ENCODE data around the gene STEAP2.

STEAP2 gene

DNA sequence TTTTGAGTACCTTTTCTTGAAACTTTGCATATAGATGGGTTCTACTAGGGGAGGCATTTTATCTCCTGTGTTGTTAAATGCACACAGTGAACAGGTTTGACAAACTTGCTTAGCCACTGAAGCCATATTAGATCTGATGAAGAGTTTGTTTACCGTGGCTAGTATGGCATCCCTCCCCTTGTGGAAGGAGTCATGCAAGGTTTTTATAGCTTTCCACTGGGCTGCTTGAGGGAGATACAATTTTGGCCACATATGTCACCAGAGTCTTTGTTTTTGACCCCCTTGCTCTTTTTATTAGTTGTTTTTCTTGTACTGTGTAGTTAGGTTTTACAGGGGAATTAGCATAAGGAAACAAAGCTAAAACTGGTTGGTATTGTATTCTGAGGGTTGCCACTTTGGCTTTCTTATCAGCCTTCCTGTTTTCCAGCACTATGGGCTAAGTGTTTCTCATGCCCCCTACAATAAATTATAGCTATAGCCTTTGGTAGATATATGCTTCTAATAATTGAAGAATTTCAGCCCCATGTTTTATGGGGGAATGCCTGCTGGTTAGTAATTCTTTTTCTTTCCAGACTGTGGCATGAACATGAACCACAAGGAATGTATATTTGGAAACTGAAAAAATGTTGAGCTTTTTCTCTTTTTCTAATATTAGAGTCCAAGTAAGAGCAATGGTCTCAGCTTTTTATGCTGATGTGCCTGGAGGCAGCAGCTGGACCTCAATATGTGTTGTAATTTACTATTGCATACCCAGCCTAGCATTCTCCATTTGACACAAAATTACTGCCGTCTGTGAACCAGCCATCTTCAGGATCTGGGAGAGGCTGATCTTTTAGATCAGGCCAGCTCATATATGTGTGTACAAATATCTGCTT is 18.4 kb upstream of the STEAP2 start:
- DNase-seq (ENCODE audit: low read depth): no peak

DNA sequence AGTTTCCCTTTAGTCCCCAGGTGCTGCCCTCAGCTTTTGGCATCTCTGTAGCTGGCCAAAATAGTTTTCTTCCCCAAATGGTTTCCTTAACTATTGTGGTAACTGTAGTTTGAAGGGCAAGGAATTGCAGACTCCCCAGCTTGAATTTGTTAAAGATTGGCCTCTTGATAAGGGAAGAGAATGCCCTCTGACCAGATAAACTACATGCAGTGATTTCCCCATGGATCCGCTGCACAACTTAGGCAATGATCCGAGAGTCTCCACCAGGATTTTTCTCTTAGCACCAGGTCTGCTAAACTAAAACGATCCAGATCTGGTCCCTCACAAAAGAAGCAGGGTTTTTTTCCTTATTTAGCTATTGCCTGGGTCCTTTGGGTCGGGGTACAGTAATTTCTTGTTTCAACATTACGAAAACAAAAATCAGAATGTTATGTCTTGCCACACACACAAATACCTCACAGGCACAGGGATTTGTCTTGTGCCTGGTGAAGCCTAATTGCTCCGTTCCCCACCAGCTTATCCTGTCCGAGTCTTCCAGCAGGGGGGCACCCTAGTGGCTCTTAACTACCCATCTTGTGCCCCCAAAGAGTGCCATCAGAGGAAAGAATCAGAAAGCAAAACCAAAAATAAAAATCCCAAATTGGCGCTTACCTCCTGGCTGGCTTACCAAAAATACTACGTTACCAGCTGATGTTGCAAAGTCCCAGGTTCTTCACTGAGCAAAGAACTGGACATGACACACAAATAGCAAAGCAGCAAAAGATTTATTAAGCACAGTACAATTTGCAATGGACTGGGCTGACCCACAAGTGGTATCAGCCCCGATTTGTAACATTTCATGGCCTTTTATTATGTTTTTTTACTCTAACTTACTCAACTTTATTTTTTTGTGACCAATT is 16.4 kb upstream of the STEAP2 start:
- DNase-seq (ENCODE audit: low read depth): no peak

DNA sequence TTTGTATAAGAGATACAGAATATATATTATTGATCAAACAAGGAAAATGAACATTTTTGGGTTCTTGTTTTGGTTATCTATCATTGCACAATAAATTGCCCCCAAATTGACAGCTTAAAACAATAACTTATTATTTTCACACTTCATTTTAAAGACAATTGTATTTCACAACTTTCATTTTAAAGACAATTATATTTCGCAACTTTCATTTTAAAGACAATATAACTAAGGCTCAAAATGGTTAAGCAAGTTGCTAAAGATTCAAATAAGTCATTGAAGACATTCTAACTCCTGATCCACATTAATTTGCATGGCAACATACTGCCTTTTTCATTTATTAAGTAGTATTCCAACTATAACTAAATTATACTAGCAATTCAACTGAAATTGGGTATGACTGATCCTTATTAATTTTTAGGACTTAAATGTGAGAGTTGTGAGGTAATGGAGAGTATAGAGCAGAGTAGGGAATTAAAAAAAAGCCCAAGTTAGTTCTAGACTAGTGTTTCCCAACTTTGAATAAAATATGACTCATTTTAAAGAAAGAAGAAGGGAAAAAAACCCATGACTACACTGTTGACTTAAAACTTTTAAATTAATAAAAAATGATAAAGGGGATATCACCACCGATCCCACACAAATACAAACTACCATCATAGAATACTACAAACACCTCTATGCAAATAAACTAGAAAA is 9.9 kb upstream of the STEAP2 start:
- no peak for DNase-seq (ENCODE audit: low read depth)

- no peak for DNase-seq (ENCODE audit: low read depth)
Observed at GRCh38 chr7:90207956-90208355, 3.6 kb upstream of the STEAP2 start.

DNA sequence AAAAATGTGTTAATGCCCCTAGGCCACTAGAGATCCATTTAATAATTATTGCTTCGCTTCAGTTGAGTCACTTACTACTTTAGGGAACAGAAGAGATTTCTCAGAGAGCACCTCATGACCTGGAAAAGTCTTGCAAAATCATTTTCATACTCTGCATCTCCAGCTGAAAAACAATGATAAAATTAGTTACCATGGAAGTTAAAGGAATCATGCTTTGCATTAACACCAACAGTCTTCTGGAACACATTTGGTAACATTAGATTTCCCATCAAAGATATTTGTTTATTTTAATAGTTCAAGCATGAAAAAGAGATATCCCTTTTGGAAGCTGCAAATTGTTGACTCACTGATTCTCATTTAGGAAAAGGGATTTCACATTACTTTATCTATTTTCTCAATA is 1.8 kb upstream of the STEAP2 start:
- no peak for DNase-seq (ENCODE audit: low read depth)

DNA sequence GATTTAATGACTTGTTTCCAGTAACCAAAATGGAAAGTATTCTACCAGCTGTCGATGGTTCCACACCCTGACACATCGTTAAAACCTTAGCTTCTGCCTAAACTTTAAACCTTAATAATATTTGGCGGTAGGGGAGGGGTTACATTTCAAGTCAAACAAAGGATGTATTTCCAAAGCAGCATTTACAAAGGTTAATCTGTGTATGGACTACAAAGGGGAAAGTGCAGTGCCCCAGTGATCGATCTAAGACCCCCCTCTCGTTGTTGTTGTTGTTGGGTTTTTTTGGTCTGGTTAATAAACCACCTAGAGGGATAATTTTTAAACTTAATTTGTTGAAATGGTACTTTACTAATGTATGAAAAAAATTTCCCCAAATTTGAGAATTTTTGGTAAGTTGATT is 1.1 kb upstream of the STEAP2 start:
- DNase-seq (ENCODE audit: low read depth): no peak

GRCh38 chr7:90210981-90211380 is 559 bp upstream of the STEAP2 start:
- no peak for DNase-seq (ENCODE audit: low read depth)

- DNase-seq (ENCODE audit: low read depth): no peak
Observed at GRCh38 chr7:90212149-90212495, 582 bp downstream of the STEAP2 start.

DNA sequence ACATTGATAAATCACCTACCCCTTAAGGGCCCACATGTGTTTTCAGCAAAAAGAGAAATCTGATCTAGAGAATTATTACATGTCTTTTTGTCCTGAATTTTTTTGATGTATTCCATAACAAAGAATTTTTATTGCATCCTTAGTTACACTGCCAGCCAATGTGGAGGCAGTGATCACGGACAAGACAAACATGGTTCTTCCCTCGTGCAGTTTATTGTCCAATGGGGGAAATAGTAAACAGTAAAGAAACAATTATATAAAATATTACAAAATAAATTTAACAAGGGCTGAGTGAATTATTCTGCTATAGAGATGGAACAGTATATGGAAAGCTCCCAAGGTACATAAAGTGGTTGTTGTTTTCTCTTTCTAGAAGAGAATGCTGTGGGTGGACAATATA is 2.0 kb downstream of the STEAP2 start:
- DNase-seq (ENCODE audit: low read depth): no peak

- no peak for DNase-seq (ENCODE audit: low read depth)
Observed at GRCh38 chr7:90216080-90216674, 4.6 kb downstream of the STEAP2 start.

DNA sequence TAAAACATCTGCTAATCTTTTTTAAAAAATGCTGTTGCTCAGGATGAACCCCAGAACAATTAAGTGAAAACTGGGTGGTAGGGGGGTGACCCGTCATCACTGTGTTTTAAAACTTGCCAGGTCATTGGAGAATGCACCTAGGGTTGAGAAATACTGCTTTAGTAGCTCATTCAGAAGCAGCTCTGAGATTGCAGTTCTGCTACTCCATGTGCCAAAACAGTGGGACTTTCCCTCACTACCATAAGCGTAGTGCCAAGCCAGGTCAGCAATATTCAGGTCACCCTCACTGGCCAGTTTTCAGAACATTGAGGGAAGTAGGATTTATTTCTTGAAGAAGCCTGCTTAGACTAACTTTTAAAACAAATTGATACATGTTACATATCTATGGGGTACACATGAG is 5.2 kb downstream of the STEAP2 start:
- DNase-seq (ENCODE audit: low read depth): no peak

DNA sequence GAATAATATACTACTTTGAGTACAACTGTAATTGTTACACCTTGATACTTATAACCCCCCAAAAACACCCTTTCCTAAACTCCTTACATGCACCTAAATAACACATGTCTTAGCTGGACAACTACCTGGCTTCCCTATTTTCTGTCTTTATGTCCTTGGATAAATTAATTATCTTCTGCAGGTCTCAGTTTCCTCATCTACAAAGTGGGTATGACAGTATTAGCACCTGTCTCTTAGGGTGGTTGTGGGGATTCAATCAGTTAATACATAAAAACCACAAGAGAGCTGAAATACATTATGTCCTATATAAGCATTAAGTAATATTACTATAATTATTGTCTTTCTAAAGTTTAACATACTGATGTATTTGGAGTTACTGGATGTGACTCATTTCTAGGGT is 10.8 kb downstream of the STEAP2 start:
- no peak for DNase-seq (ENCODE audit: low read depth)

DNA sequence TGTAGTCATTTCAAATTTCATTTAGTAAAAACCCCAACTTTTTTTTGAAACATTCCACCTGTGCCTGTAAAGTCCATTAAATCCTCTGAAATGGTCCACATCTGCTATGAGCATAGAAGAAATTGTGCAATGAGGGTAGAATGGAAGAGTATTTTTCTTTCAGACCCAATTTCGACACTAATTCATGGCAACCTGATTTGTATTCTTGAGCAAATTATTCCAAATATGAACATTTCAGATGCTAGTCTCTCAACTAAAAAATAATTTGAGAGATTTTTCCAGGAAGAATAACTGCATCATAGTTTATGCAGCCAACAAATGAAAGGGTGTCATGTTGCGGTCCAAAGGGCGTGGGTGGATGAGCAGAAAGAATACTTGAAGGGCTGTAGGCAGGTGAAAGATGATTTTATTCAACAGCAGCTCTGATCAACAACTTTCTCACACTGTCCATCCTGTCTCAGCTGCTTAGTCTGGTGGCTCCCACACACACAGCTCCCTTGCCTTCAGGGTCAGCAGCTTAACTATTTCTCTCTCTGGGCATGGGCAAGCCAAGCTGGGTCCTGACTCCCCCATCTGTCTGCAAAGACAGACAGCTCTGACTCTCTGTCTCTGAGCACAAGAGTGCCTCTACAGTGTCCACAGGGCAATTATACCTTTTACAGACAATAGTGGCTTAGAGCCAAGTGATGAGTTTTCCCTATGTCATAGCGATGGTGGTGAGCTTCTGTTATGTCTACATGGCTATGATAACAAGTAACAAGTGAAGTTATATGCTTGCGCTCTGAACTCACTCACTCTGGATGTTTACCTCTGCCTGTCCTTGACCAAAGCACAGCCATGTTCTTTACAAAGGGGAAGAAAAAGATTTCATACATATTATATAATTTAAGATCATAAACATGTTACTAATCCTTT is 11.5 kb downstream of the STEAP2 start:
- DNase-seq (ENCODE audit: low read depth): no peak

GRCh38 chr7:90224195-90224594 is 12.7 kb downstream of the STEAP2 start:
- DNase-seq (ENCODE audit: low read depth): no peak

DNA sequence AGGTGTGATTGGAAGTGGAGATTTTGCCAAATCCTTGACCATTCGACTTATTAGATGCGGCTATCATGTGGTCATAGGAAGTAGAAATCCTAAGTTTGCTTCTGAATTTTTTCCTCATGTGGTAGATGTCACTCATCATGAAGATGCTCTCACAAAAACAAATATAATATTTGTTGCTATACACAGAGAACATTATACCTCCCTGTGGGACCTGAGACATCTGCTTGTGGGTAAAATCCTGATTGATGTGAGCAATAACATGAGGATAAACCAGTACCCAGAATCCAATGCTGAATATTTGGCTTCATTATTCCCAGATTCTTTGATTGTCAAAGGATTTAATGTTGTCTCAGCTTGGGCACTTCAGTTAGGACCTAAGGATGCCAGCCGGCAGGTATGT is 13.6 kb downstream of the STEAP2 start:
- DNase-seq (ENCODE audit: low read depth): no peak

DNA sequence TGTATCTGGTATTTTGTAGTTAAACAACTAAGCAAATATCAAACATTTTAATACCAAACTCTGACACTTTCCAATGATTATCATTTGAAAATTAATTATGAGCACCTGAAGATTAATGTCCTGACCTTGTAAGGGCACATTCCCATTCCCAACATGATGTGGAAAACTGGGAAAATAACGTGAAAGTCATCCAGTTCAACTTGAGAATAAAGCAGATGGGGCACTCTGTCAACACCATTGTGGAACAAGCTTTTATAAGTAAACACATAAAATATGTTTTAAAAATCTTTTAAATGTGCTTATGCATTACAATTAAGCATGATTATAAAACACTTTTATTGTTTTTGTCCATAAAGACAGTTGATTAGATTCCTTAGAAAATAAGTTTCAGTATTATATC is 14.1 kb downstream of the STEAP2 start:
- DNase-seq (ENCODE audit: low read depth): no peak

DNA sequence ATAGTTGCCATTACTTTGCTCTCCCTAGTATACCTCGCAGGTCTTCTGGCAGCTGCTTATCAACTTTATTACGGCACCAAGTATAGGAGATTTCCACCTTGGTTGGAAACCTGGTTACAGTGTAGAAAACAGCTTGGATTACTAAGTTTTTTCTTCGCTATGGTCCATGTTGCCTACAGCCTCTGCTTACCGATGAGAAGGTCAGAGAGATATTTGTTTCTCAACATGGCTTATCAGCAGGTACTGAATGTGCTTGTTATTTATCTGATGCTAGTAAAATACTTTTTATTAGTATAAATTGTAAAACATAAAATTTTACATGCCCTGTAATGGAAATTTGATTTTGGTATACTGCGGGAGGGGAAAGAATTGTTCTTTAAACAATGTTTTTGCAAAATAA is 15.7 kb downstream of the STEAP2 start:
- DNase-seq (ENCODE audit: low read depth): no peak

DNA sequence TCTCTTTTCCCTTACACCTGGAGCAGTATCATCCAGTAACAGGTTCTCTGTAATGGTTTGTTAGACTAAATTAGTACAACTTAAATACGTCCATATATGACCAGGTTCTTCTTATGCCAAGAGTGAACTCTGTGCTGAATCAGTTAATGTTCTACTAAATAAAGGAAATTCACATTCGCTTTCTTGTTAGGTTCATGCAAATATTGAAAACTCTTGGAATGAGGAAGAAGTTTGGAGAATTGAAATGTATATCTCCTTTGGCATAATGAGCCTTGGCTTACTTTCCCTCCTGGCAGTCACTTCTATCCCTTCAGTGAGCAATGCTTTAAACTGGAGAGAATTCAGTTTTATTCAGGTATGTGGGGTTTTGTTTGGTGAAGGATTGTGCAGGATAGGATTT is 18.1 kb downstream of the STEAP2 start:
- no peak for DNase-seq (ENCODE audit: low read depth)

DNA sequence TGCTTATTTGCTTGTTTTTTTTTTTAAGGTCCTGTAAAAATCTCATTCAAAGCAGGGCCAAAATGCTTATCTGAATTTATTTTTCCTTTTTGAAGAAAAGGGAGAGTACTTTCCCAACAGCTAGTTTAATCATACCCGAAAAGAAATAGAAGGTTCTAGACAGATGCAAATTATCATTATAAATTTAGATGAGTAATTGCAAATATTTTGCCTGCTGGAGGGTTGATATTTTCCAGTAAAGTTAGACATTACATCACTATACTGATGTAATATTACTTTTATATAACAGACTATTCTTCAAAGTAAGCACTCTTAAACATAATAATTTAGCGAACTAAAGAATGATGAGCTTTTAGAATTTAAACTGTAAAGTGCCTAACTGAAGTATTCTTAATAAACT is 19.3 kb downstream of the STEAP2 start:
- no peak for DNase-seq (ENCODE audit: low read depth)

DNA sequence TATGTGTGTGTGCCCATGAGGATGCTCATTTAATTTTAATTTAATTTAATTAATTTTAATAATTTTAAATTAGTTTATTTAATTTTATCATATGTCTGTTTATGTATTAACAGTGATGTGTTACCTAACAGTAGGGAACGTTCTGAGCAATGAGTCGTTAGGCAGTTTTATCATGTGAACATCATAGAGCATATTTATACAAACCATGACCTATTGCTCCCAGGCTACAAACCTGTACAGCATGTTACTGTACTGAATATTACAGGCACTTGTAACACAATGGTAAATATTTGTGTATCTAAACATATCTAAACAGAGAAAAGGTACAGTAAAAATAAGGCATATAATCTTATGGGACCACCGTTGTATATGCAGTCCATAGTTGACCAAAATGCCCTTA is 19.8 kb downstream of the STEAP2 start:
- no peak for DNase-seq (ENCODE audit: low read depth)

DNA sequence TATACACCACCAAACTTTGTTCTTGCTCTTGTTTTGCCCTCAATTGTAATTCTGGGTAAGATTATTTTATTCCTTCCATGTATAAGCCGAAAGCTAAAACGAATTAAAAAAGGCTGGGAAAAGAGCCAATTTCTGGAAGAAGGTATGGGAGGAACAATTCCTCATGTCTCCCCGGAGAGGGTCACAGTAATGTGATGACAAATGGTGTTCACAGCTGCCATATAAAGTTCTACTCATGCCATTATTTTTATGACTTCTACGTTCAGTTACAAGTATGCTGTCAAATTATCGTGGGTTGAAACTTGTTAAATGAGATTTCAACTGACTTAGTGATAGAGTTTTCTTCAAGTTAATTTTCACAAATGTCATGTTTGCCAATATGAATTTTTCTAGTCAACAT is 20.9 kb downstream of the STEAP2 start:
- no peak for DNase-seq (ENCODE audit: low read depth)

All from activated T-cell treated with anti-CD3 and anti-CD28 coated beads for 24 hours (primary cell).